HEK293 (cell line): ENCODE measurements around the gene RNF126.
A peak's percentile ranks its signal among the peaks of the same experiment; 100 is the strongest.

ENCODE experiments used
- CTCF ChIA-PET: fragments of 350-600 bp; formaldehyde crosslinking; extraction: SDS; loops from one replicate; lab custom pipeline; 2021; ENCODE audit warnings: antibody characterized with exemption; lab: Yijun Ruan, JAX
- POLR2A ChIA-PET: fragments of 300-600 bp; formaldehyde crosslinking; extraction: SDS; loops from one replicate; lab custom pipeline; 2020; ENCODE audit warnings: antibody characterized with exemption, inconsistent platforms; lab: Yijun Ruan, JAX
- H3K27ac ChIP-seq: fragments of 200-500 bp; sonication (Bioruptor generic); 2 replicates; pipeline ENCODE4 v1.5.1; 2014; ENCODE audit warnings: low read depth, low read length, control low read depth, inconsistent platforms; ENCODE audit errors: extremely low read depth
- H3K36me3 ChIP-seq, 2 experiments: fragments of 200-500 bp in 1 of 2; sonication (Bioruptor generic) in 1 of 2; 1 replicate in 1 of 2; 2 replicates in 1 of 2; pipeline ENCODE4 v1.5.1; 2014 to 2017; ENCODE audit warnings: inconsistent platforms in 2 of 2, low read length in 2 of 2; ENCODE audit not compliant: control insufficient read depth in 2 of 2, insufficient read depth in 1 of 2
- H3K4me1 ChIP-seq: fragments of 200-500 bp; sonication (Bioruptor generic); 2 replicates; pipeline ENCODE4 v1.5.1; 2014; ENCODE audit warnings: mild to moderate bottlenecking, low read length, inconsistent platforms; ENCODE audit not compliant: control insufficient read depth, insufficient read depth
- H3K4me3 ChIP-seq: 2 replicates; pipeline ENCODE4 v1.5.1; 2011; ENCODE audit warnings: low read depth, mild to moderate bottlenecking, control low read depth, low read length, moderate library complexity
- H3K9me3 ChIP-seq: fragments of 200-500 bp; sonication (Bioruptor generic); 2 replicates; pipeline ENCODE4 v1.5.1; 2014; ENCODE audit warnings: low read depth, low read length, inconsistent platforms; ENCODE audit not compliant: control insufficient read depth, insufficient read depth
- BCL11A ChIP-seq: fragments of 450-650 bp; formaldehyde crosslinking; IDR thresholded peaks from 2 replicates; pipeline ENCODE4 v1.5.1; 2016; ENCODE audit warnings: low read depth, missing biosample characterization, missing genetic modification characterization
- BCL11B ChIP-seq: fragments of 450-650 bp; formaldehyde crosslinking; IDR thresholded peaks from 2 replicates; pipeline ENCODE4 v1.5.1; 2016; ENCODE audit warnings: low read depth, missing biosample characterization, missing genetic modification characterization
- KLF1 ChIP-seq: fragments of 450-650 bp; formaldehyde crosslinking; IDR thresholded peaks from 2 replicates; pipeline ENCODE4 v1.5.1; 2016; ENCODE audit warnings: missing biosample characterization, missing genetic modification characterization
- KLF8 ChIP-seq: fragments of 450-650 bp; formaldehyde crosslinking; IDR thresholded peaks from 2 replicates; pipeline ENCODE4 v1.5.1; 2016; ENCODE audit warnings: missing biosample characterization, missing genetic modification characterization
- RBAK ChIP-seq: fragments of 450-650 bp; formaldehyde crosslinking; IDR thresholded peaks from 2 replicates; pipeline ENCODE4 v1.5.1; 2016; ENCODE audit warnings: missing biosample characterization, missing genetic modification characterization
- SALL2 ChIP-seq: fragments of 450-650 bp; formaldehyde crosslinking; IDR thresholded peaks from 2 replicates; pipeline ENCODE4 v1.5.0; 2017; ENCODE audit warnings: missing biosample characterization, mild to moderate bottlenecking, missing genetic modification characterization, borderline replicate concordance
- SP2 ChIP-seq: fragments of 450-650 bp; formaldehyde crosslinking; IDR thresholded peaks from 2 replicates; pipeline ENCODE4 v1.5.1; 2016; ENCODE audit warnings: missing biosample characterization, missing genetic modification characterization
- SP3 ChIP-seq: fragments of 450-650 bp; formaldehyde crosslinking; IDR thresholded peaks from 2 replicates; pipeline ENCODE4 v1.5.1; 2016; ENCODE audit warnings: missing biosample characterization, missing genetic modification characterization
- YY2 ChIP-seq: fragments of 450-650 bp; formaldehyde crosslinking; IDR thresholded peaks from 2 replicates; pipeline ENCODE4 v1.5.1; 2016; ENCODE audit warnings: missing biosample characterization, missing genetic modification characterization
- ZNF18 ChIP-seq: fragments of 450-650 bp; formaldehyde crosslinking; IDR thresholded peaks from 2 replicates; pipeline ENCODE4 v1.5.1; 2016; ENCODE audit warnings: missing biosample characterization, missing genetic modification characterization
- ZNF423 ChIP-seq: fragments of 450-650 bp; formaldehyde crosslinking; IDR thresholded peaks from 2 replicates; pipeline ENCODE4 v1.5.1; 2016; ENCODE audit warnings: missing biosample characterization, missing genetic modification characterization
- ZNF510 ChIP-seq: fragments of 450-650 bp; formaldehyde crosslinking; IDR thresholded peaks from 2 replicates; pipeline ENCODE4 v1.5.1; 2018; ENCODE audit warnings: mild to moderate bottlenecking, missing genetic modification characterization, missing biosample characterization; ENCODE audit not compliant: insufficient replicate concordance
- ZNF518A ChIP-seq: fragments of 450-650 bp; formaldehyde crosslinking; conservative IDR thresholded peaks from 2 replicates; pipeline ENCODE4 v1.5.1; 2016; ENCODE audit warnings: low read depth, missing biosample characterization, missing genetic modification characterization
- ZNF549 ChIP-seq: fragments of 450-650 bp; IDR thresholded peaks from 2 replicates; pipeline ENCODE4 v1.5.1; 2018; ENCODE audit warnings: missing biosample characterization, missing genetic modification characterization, mild to moderate bottlenecking, inconsistent platforms, moderate library complexity
- ZNF560 ChIP-seq: fragments of 450-650 bp; formaldehyde crosslinking; IDR thresholded peaks from 2 replicates; pipeline ENCODE4 v1.5.1; 2017; ENCODE audit warnings: missing biosample characterization, missing genetic modification characterization, borderline replicate concordance
- ZNF596 ChIP-seq: fragments of 450-650 bp; IDR thresholded peaks from 2 replicates; pipeline ENCODE4 v1.5.0; 2018; ENCODE audit warnings: missing biosample characterization, mild to moderate bottlenecking, missing genetic modification characterization, moderate library complexity
- ZNF626 ChIP-seq: fragments of 450-650 bp; sonication (Bioruptor Pico); formaldehyde crosslinking; IDR thresholded peaks from 2 replicates; pipeline ENCODE4 v1.5.1; 2018; ENCODE audit warnings: missing biosample characterization, missing genetic modification characterization, inconsistent platforms
- ZNF658 ChIP-seq: fragments of 450-650 bp; formaldehyde crosslinking; IDR thresholded peaks from 2 replicates; pipeline ENCODE4; 2016; ENCODE audit warnings: missing biosample characterization, missing genetic modification characterization
- ZNF677 ChIP-seq: fragments of 450-650 bp; IDR thresholded peaks from 2 replicates; pipeline ENCODE4 v1.5.0; 2018; ENCODE audit warnings: missing biosample characterization, mild to moderate bottlenecking, missing genetic modification characterization, moderate library complexity
- ZNF785 ChIP-seq: fragments of 450-650 bp; formaldehyde crosslinking; IDR thresholded peaks from 2 replicates; pipeline ENCODE4 v1.5.1; 2016; ENCODE audit warnings: missing biosample characterization, missing genetic modification characterization
- ZNF830 ChIP-seq: fragments of 450-650 bp; IDR thresholded peaks from 2 replicates; pipeline ENCODE4 v1.5.0; 2018; ENCODE audit warnings: missing biosample characterization, missing genetic modification characterization, low read depth, mild to moderate bottlenecking, moderate library complexity
- ZNF843 ChIP-seq: fragments of 450-650 bp; formaldehyde crosslinking; IDR thresholded peaks from 2 replicates; pipeline ENCODE4 v1.5.1; 2016; ENCODE audit warnings: missing biosample characterization, missing genetic modification characterization

RNF126 gene

GRCh38 chr19:685454-685931 is 22.5 kb upstream of the RNF126 start (continued):
- TF ChIP-seq ZNF596 (tag by site-specific recombination), result no peak
- no peak for TF ChIP-seq ZNF677 (tag by site-specific recombination)

GRCh38 chr19:682678-683320 is 19.8 kb upstream of the RNF126 start:
- Histone ChIP-seq H3K4me1 (no peaks in the 10 kb centered on the region), H3K27ac (no peak overlapping the region), H3K36me3 (no peaks in the 10 kb centered on the region), H3K9me3 (no peaks in the 10 kb centered on the region)
- ChIA-PET CTCF (no interaction called here), POLR2A (no interaction called here)
- TF ChIP-seq SALL2 (tag by site-specific recombination) (no peak), ZNF510 (tag by site-specific recombination) (no peak)
- TF ChIP-seq, all 188 proteins: peak for 0
- no peak overlapping the region for H3K4me3 ChIP-seq

GRCh38 chr19:681029-682019 is 18.3 kb upstream of the RNF126 start:
- CTCF ChIA-PET, result interaction anchor here (0.6 to 0.8 kb wide), 3 partner anchors 15 to 89 kb away, joined by 3 read pairs; no protein-coding TSS in a partner anchor
- no peaks in the 10 kb centered on the region for H3K4me1 ChIP-seq
- H3K27ac ChIP-seq, result no peak overlapping the region; the same call in 1 of the 2 replicates
- TF ChIP-seq RBAK (tag by site-specific recombination) (no peak), ZNF518A (tag by site-specific recombination) (no peak), YY2 (no peak), ZNF658 (tag by site-specific recombination) (no peak), KLF1 (no peak), ZNF626 (tag by site-specific recombination) (no peak), BCL11B (no peak), ZNF843 (0 out of 2 replicates have a peak, but pooled peaks have one; percentile 2), KLF8 (tag by site-specific recombination) (peak; percentile 84; the same call in 1 of the 2 replicates), ZNF549 (tag by site-specific recombination) (no peak), ZNF830 (tag by site-specific recombination) (no peak), ZNF18 (no peak), SP3 (tag by site-specific recombination) (peak; percentile 3; the same call in 1 of the 2 replicates), BCL11A (tag by site-specific recombination) (no peak), ZNF785 (no peak), SP2 (tag by site-specific recombination) (peak; percentile 9; the same call in 1 of the 2 replicates), ZNF423 (tag by site-specific recombination) (no peak), ZNF560 (tag by site-specific recombination) (no peak)
- no peaks in the 10 kb centered on the region for H3K9me3 ChIP-seq
- peak overlapping the region; percentile 50 for H3K4me3 ChIP-seq
- POLR2A ChIA-PET, result interaction anchor here (0.6 to 1.3 kb wide), 9 partner anchors 16 to 571 kb away, joined by 3 to 8 read pairs (median 4); no protein-coding TSS in a partner anchor
- H3K36me3 ChIP-seq, result no peaks in the 10 kb centered on the region
